Measurements from ENCODE around the gene TTC34. TPM values are rescaled to one million over a fixed set of nuclear protein-coding genes. Genes with fewer than 3 reads are reported as not detected.

The TTC34 gene
- total and polyA plus RNA-seq, 10 of the 15 experiments (the other 5 are each of a cell fraction or from before 2014, with no cell fraction given) = 0.03 to 0.49 (median 0.05) TPM; not detected in 2

- Histone ChIP-seq H3K4me3 (no peak overlapping the region), H3K4me2 (ENCODE audit: control insufficient read depth, insufficient read depth) (no peak overlapping the region), H3K27me3 (replicated peaks in 1 of 2; ENCODE audit: control insufficient read depth in 2 of 2, insufficient read depth in 2 of 2, low read length in 1 of 2) (no peaks in the 10 kb centered on the region), H3K9me3 (replicated peaks; ENCODE audit: control insufficient read depth, insufficient read depth, low read length) (no peaks in the 10 kb centered on the region; the same call in 2 of the 3 replicates), H4K20me1 (ENCODE audit: control insufficient read depth, insufficient read depth) (no peaks in the 10 kb centered on the region), H3K79me2 (ENCODE audit: control insufficient read depth, insufficient read depth, low read length) (no peaks in the 10 kb centered on the region), H3K27ac (ENCODE audit: control insufficient read depth, insufficient read depth) (no peak overlapping the region), H3K9ac (ENCODE audit: control insufficient read depth, insufficient read depth, low read length) (no peak overlapping the region), H2AFZ (ENCODE audit: control insufficient read depth, low read depth, low read length) (no peak overlapping the region), H3K4me1 (ENCODE audit: control insufficient read depth, insufficient read depth, low read length) (no peaks in the 10 kb centered on the region), H3K36me3 (ENCODE audit: control insufficient read depth in 2 of 2, insufficient read depth in 2 of 2, low read length in 1 of 2) (no peaks in the 10 kb centered on the region)
- ChIA-PET CTCF (no interaction called here), RAD21 (ENCODE audit: unreplicated experiment) (no interaction called here), POLR2A (no interaction called here), SMC1A (ENCODE audit: uncharacterized antibody, unreplicated experiment) (no interaction called here)
- DNase-seq (ENCODE audit: low read depth, low spot score) (no peak), FAIRE-seq (no peak), ATAC-seq (no peak)
- no TSS peak for BruUV-seq (replicated peaks)
- 35% methylated on average over 8 of the region's 8 CpGs for WGBS (ENCODE audit: insufficient coverage, insufficient replicate concordance, low lambda C conversion rate, missing lambda C conversion rate)
- TF ChIP-seq FOXM1 (IDR thresholded peaks at IDR 0.05; ENCODE audit: low read depth, low read length) (no peak), CHD4 (IDR thresholded peaks at IDR 0.05) (no peak), NFXL1 (IDR thresholded peaks at IDR 0.05; ENCODE audit: borderline replicate concordance) (no peak), BACH1 (IDR thresholded peaks at IDR 0.05; ENCODE audit: borderline replicate concordance) (no peak), FOXK2 (IDR thresholded peaks at IDR 0.05) (no peak), CEBPZ (IDR thresholded peaks at IDR 0.05; ENCODE audit: low read depth, low read length) (no peak)
- intact Hi-C loops (cut with micrococcal nuclease; ENCODE audit: unreplicated experiment) (no loop called here), in situ Hi-C loops (cut with MboI) (loop anchor here (25.0 kb wide), 1 partner anchor 120 kb away; no protein-coding TSS in a partner anchor)
Observed at GRCh38 chr1:2807036-2807435, 5.5 kb upstream of the TTC34 start.

All from GM12878 (cell line).